ENCODE results near the gene TMEM121.

The TMEM121 gene

DNA sequence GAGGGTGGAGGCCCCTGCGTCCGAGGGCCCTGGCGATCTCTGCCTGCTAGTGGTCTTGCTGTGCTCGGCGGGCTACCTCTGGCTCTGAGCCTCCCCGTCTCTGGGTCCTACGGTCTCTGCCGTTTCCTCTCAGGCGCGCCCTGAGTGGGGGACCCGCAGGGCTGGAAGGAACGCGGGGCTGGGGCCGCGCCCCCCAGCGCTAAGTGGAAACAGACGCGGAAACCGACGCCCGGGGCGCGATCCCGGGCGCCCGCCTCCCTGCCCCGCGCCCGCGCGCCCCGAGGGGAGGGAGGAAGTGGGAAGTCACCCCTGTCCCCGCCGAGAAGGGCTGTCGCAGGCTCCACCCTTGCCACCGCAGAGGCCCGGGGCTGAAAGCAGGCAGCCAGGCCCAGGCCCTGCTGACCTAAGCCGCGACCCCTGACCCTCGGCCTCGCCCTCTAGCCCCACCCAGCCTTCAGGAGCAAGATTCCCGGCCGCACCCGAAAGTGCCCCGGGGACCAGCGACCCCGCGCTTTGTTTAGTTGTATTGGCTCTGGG is 38.9 kb upstream of the TMEM121 start:
- no peak for DNase-seq (ENCODE audit: low read depth in 2 of 2)

DNA sequence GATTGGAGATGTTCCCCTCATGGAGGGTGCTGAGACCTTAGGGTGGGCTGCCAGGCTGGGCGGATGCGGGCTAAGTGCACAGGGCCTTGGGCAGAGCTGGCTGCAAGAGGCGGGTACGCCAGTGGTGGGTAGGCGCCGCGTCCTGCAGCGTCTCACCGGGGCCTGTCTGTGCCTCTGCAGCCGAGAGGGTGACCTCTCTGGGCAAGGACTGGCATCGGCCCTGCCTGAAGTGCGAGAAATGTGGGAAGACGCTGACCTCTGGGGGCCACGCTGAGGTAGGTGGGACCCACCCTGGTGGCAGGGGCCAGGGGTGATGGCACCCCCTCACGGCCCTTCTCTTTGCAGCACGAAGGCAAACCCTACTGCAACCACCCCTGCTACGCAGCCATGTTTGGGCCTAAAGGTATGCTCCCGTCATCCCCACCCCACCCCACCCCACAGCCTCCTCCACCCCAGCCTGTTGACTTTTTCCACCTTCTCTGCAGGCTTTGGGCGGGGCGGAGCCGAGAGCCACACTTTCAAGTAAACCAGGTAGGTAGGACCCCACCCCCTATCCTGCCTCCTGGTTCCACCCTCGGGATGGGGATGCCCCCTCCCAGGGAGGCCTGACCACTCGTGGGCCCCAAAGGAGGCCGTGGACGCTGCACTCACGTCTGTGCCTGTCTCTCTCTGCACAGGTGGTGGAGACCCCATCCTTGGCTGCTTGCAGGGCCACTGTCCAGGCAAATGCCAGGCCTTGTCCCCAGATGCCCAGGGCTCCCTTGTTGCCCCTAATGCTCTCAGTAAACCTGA is 38.2 kb upstream of the TMEM121 start:
- no peak for DNase-seq (ENCODE audit: low read depth in 2 of 2)

DNA sequence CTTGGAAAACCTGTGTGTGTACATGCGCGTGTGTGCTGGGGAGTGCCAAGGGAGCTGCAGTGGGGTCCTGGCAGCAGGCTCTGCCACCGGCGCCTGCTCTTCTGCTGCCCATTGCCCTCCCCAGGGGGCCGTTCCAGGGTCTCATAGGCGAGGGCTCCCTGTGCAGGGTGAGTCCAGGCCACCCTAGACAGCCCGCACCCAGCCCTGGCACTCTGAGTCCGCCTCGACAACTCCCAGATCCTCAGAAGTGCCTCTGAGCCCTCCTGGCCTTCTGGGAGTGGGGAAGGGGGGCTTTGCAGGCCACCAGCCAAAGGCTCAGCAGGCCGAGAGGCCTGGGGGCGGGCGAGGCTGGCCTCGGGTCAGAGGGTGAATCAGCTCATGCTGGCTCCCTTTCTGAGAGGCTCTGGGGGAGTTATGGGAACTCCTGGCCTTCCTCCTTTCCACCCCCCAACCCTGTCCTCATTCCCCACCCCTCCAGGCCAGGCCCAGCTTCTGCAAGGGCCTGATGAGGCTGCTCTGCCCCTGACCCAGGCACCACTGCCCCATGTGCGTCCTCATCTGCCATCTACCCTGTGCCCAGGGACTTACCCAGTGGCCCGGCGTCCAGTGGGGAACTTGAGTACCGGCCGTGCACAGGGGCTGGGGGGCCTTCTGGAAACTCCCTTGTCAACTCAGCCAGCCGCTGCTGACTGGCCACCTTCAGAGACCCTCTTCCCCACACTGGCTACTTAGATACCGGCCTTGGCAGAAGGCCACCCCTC is 37.4 kb upstream of the TMEM121 start:
- no peak for DNase-seq (ENCODE audit: low read depth in 2 of 2)

DNA sequence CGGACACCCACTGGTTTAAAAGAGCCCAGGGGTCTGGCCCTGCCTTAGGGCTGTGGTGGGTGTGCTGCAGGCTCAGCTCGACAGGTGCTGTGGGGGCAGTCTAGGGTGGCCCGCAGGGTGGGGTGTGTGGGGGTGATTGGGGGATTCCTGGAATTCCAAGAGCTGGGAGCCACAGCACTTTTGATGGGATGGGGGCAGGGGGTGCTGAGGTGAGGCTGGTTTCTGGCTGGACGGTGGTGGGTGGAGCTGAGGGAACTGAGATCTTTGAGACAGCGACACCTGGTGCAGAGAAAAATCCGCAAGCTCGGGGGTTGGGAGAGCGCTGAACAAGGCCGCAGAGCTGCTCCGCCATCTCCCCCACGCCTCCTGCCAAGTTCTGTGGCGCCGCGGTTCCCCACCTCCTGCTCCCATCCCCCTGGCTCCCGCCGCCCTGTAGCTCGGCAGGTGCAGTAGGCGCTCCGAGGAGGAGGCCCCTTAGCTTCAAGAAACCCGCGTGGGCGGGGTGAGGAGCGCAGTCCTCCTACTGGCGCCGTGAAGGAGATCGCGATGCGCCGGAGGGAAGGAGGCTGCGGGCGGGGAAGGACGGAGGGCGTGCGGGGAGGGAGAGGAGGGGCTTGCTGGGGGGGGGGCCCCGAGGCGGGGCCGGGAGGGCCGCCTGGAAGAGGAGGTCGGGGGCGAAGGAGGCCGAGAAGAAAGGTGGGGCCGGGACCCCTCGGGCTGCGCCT is 36.7 kb upstream of the TMEM121 start:
- peak; percentile 71 to 74 for DNase-seq (ENCODE audit: low read depth in 2 of 2)

DNA sequence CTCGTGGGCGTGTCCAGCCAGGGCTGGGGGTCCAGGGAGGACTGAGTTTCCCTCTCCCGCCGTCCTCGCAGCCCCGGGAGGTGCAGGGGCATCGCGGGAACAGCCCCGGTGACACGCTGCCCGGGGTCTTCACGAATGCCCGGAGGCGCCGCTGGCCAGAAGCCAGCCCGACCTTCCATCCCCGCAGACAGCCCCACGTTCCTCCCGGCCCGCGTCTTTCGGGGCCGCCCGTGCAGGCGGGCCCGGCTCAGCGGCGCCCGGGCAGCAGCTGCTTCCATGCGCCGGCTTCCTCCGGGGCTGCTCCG is 36.2 kb upstream of the TMEM121 start:
- no peak for DNase-seq (ENCODE audit: low read depth in 2 of 2)

DNA sequence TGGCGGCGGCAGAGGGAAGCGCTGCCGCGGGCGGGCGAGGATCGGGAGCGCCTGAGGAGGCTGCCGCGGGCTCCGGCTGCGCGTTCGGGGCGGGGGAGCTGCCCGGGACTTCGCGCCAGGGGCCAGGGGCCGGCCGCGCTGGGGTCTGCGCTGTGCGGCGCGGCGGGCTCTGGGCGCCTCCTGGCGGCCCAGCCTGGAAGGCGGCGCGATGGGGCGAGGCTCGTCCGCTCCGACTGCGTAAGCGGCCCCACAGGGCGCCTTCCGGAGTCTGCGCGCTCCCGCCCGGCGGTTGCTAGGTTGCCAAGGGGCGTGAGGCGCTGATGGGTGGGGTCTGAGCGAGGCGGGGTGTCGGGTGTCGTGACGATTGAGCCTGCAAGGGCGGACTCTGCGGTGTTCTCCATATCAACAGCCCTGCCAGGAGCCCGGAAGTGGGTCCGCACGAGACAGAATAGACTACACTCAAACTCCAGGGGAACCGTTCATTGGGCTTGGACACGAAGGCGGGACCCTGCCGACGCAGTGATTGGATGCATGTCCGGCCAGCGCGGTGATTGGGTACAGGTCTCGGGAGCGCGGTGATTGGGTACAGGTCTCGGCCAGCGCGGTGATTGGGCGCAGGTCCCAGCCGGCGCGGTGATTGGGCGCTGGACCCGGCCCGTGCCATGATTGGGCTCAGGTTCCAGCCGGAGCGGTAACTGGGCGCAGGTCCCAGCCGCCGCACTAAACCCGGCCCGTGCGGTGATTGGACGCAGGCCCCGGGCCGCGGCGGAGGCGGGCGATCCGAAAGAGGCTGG is 35.6 kb upstream of the TMEM121 start, which contains the start of gene TEDC1:
TEDC1 (plus strand) TSS at position 675 of the 794 bp plus-strand sequence. CDS start 130 bp downstream, outside the sequence.
- DNase-seq (ENCODE audit: low read depth in 2 of 2), result peak; percentile 96 to 99

DNA sequence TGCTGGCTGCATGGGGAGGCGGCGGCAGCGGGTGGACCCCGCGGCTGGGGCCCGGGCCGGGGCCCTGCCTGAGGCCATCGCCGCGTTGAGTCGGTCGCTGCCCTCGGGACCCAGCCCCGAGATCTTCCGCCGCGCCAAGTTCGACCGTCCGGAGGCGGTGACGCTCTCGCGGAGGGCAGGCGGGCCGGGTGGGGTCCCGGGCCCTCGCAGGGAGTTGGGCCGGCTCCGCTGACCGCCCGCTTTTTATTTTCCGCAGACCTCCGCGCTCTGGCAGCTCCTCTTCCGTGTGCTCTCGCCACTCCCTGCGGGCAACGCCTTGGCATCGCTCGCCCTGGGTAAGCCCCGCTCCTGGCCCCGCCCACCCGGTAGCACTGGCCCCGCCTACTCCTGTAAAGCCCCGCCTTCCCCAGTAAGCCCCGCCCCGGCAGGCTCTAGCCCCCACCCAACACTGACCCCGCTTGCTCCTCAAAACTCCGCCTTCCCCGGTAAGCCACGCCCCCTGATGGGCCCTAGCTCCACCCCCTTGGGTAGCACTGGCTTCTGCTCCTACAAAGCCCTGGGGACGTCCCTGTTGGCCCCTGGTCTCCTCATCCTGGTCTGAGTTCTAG is 34.9 kb upstream of the TMEM121 start:
- DNase-seq (ENCODE audit: low read depth in 2 of 2), result peak; percentile 67 to 68

DNA sequence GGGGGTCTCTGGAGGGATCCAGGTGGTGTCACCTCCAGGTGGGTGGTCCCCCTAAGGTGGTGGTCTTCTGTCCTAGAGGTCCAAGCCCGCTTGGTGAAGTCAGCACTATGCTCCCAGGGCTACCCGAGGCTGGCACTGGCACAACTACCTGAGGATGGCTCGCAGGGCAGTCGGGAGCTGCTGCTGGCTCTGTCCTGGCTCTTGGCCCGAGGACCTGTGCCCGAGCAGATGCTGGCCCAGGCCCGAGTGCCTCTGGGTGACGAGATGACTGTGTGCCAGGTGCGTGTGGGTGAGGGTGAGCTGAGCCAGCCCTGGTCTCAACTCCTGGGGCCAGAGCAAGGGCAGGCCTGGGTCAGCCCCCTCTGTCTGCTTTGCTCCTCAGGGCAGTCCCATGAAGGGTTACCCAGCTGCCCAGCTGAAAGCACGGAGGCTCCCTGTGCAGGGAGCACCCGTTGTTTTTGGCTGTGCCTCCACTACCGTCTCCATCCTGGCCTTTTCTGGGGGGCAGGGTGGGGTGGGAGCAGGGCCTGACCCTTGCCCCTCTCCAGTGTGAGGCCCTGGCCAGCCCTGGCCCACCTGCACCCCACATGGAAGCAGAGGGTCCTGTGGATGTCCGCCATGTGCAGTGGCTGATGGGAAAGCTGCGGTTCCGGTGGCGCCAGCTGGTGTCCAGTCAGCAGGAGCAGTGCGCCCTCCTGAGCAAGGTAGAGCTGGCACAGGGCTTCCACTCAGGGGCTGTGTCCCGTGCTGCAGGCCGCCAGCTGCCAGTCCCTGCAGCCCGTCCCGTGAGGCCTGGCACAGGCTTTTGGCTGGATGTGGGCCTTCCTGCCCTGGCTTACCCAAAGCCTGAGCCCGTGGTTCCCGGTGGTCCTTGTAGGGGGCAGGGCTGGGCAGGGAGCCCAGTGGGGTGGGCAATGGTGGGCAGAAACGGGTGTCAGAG is 34.1 kb upstream of the TMEM121 start:
- no peak for DNase-seq (ENCODE audit: low read depth in 2 of 2)

DNA sequence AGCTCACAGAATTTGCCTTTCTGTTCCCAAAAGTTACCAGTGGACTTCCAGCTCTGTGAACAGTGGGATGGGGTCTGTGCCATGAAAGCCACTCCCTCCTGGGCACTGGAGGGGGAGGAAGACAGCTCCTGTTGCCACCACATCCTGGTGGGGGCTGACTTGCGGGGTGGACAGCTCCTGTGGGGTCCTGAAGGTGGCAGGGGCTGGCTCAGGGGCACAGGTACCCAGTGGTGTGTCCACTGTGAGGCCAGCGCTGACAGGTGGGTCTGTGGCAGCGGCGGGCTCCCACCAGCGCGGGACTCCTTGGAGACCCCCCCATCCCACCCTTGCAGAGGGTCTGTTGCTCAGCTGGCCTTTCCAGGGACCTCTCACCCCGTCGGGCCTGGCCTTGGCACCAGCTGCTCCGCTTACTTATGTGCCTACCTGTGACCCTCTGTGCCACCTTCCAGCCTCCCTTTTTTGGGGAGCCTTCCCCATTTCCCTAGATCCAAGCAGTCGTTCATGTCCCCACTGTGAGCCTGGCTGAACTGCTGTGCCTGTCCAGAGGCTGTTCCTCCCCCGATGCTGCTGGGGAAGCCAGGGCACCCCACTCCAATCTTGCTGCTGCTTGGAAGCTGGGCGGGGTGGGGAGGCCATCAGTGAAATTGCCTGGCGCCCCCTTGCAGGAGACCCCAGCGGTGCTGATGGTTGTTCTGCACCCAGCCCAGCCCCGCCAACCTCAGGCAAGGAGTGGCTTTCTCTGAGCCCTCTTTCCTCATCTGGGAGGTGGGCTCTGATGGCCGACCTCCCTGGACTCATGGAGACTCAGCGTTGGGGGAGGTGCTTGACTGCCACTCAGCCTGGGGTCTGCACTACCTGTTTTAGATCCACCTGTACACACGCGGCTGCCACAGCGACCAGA is 33.2 kb upstream of the TMEM121 start:
- no peak for DNase-seq (ENCODE audit: low read depth in 2 of 2)

DNA sequence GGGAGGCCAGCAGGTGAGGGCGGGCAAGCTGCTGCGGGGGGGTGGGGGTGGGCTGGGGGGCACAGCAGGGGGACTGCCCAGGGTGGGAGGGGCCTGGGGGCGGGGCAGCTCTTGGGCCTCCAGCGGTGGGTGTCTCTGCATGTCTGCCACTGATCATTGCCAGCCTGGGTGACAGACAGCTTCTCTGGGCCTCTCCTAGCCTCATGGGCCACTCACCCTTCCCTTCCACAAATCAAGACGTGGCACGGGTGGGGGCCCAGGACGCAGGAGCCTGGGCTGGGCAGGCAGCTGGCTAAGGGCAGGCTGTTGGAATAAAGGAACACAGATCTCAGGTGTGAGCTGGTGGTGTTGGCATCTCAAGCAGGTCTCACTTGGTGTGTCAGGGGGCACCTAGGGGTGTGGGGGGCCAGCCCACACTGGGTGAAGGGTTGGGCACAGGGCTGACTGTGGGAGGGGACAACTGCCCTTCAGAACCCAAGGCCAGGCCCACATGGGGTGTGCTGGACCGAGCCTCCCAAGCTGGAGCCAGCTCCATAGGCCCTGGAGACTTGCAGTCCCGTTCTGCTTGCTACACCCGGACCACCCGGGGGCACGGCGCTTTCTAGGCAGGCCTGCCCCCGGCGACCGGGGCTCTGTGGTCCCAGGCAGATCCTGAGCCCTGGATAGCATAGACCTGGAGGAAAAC is 32.3 kb upstream of the TMEM121 start:
- DNase-seq (ENCODE audit: low read depth in 2 of 2), result no peak

DNA sequence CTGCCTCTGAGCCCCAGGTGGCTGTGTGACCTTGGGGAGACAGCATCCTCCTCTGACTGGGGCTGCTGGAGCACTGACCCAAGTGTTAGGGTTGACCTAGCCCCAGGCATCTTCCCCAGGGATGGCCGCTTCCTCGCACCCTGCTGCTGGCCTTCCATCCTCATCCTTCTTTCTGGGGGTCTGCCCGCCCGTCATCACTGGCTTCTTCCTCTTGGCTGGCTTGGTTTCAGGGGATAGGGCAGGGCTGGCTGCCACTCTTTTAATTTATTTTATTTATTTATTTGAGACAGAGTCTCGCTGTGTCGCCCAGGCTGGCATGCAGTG is 31.8 kb upstream of the TMEM121 start:
- no peak for DNase-seq (ENCODE audit: low read depth in 2 of 2)

DNA sequence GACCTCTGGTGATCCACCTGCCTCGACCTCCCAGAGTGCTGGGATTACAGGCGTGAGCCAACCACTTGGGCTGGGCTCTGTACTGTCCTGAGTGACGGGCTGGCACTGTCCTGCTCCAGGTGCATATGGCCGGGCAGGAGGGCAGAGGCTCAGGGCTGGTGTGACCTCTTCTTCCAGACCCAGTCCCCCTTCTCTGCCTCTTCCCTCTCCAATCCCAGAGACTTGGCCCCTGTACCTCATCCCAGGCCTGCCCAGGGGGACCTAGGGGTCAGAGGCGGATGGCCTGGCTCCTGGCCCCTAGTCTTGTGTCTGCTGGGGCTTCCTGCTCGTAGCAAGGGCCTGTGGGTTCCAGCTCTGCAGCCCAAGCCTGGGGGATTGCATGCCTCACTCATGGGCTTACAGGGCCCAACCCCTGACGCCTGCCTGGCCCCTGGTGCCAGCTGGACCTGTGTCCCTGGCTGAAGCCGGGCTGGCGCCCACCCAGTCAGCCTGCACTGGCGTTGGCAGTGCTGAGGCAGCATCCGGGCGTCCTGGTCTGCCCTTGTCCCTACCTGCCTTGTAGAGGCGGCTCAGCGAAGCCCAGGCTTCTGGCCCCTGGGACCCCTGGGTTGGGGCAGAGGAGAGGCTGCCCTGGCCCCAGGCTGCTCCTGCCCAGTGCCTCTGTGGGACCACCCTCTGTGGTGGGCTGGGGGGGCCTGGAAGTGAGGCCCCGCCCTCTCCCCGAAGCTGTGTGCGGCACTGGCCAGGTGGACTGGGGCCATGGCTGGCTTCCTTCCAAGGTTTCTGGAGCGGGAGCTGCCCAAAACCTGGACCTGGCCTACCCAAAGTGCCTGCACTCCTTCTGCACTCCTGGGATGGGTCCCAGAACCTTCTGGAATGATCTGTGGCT is 31.0 kb upstream of the TMEM121 start:
- DNase-seq (ENCODE audit: low read depth in 2 of 2), result no peak

DNA sequence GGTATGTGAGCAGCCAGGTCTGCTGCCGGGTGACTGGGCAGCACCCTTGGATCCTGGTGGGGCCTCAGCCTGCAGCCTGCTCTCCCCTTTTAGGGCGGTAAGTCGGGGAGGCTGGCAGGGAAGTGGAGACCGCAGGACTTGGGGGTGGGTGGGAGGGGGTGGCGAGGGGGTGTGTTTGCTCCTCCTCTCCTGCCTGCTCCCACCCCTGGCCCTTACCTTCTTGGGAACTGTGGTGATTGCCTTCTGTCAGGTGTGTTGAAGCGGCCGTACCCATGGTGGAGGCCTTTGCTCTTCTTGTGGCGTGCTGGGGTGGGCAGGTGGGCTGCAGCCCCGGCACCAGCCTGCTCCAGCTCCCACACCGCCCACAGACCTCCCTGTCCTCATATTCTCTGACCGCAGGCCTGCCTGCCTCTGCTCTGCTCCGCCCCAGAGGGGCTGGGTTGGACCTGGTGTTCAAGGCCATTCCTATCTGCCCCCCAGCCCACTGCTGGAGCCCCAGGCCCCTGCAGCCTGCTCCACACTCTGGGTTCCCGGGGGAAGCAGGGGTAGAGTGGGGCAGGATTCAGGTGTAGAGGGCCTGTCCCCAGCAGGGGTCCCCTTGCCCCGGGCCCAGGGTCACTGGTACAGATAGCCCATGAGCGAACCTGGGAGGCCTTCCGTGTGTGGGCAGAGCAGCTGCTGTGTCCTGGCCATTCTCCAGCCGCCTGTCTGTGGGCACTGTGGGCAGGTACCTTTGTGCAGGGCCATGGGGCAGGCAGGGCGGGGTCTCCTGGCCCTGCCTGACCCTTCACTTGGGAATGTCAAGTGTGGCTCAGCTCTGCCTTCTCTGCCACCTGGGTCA is 30.2 kb upstream of the TMEM121 start:
- no peak for DNase-seq (ENCODE audit: low read depth in 2 of 2)

DNA sequence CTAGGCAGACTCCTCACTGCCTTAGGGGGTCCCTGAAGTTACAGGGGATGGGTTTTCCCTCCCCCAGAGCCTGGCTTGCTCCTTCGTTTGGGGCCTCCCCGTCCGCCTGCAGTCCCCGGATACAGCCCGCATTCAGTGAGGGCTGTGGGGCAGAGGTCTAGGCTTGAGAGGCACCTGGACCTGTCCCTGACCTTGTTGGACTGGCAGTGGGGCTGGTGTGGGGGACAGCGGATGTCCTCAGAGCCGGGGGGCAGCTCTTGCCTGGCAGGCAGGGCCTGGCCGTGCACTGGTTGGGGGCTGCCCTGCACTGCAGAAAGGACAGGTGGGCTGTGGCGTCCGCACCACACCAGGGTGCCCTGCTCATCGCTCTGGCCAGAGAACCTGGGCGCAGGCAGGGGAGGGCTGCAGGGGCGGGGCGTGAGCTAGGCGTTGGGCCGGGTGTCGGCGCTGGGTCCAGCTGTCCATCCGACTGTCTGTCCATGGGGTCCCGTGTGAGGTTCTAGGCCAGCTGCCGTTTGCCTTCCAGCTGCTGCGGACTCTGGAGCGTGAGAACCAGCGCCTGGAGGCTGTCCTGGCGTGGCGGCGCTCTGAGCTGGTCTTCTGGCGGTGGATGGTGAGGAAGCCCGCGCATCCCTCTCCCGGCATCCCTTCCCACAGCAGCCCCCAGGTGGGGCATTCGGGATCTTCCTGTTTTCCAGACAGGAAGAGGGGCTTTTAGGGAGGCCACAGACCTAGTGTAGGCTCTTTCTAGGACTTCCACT is 29.4 kb upstream of the TMEM121 start:
- no peak for DNase-seq (ENCODE audit: low read depth in 2 of 2)

DNA sequence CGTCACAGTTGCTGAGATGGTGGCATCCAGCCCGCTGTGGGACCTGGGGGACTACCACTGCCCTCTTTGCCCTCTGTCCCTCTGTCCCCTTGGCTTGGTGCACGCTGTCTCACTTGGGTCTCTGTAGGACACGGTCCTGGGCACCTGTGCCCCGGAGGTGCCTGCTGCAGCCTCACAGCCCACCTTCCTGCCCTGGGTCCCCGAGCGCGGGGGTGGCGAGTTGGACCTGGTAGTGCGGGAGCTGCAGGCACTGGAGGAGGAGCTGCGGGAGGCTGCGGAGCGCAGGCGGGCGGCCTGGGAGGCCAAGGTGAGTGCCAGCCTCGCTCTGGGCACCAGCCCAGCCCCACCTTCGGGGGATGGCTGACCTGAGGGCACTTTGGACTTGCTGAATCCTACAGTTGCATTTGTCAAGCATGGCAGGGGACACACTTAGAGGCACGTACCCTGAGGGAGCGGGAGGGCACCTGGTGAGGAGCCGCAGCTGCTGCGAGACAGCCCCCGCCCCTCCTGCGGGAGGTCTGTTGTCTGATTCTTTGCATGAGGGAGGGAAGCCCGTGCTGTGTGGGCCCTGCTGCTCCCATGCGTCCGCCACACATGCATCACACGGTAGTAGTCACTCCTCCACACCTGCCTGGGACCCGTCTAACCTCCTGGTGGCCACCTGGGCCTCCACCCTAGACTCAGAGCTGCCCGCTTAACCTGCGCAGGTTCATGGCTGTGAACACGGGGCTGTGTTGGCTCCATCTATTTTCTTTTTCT is 28.5 kb upstream of the TMEM121 start:
- no peak for DNase-seq (ENCODE audit: low read depth in 2 of 2)
